Neural progenitor cell (in vitro differentiated cells): Measurements from ENCODE around the gene ATG10. TPM values are rescaled to one million over a fixed set of nuclear protein-coding genes. Genes with fewer than 3 reads are reported as not detected.

ENCODE experiments used
- DNase-seq: peaks from one replicate; pipeline ENCODE4 v3.0.0-alpha.2; 2016; ENCODE audit warnings: low spot score
- H2AFZ ChIP-seq: fragments of 200-600 bp; sonication (generic); replicated peaks from 2 replicates; pipeline ENCODE4 v1.6.1; 2016; ENCODE audit warnings: antibody characterized with exemption
- H3F3A ChIP-seq: fragments of 200-600 bp; sonication (generic); 2 replicates; pipeline ENCODE4 v1.6.1; 2016; ENCODE audit warnings: antibody characterized with exemption, low read depth
- H3K27ac ChIP-seq: fragments of 200-600 bp; sonication (generic); 2 replicates; pipeline ENCODE4 v1.5.1; 2016; ENCODE audit warnings: mild to moderate bottlenecking
- H3K27me3 ChIP-seq: fragments of 200-600 bp; sonication (generic); 2 replicates; pipeline ENCODE4 v1.6.1; 2016; ENCODE audit warnings: mild to moderate bottlenecking, moderate library complexity
- H3K36me3 ChIP-seq: fragments of 200-600 bp; sonication (generic); 2 replicates; pipeline ENCODE4 v1.5.1; 2016
- H3K4me1 ChIP-seq: fragments of 200-600 bp; sonication (generic); 2 replicates; pipeline ENCODE4 v1.6.1; 2016; ENCODE audit warnings: mixed run types
- H3K4me2 ChIP-seq: fragments of 200-600 bp; sonication (generic); 2 replicates; pipeline ENCODE4 v1.6.1; 2016
- H3K4me3 ChIP-seq: fragments of 200-600 bp; sonication (generic); 2 replicates; pipeline ENCODE4 v1.5.1; 2016
- H3K79me2 ChIP-seq: fragments of 200-600 bp; sonication (generic); 2 replicates; pipeline ENCODE4 v1.6.1; 2016; ENCODE audit warnings: low read depth
- H3K9ac ChIP-seq: fragments of 200-600 bp; sonication (generic); 2 replicates; pipeline ENCODE4 v1.6.1; 2016
- H3K9me3 ChIP-seq: fragments of 200-600 bp; sonication (generic); 2 replicates; pipeline ENCODE4 v1.5.1; 2016; ENCODE audit warnings: low read depth
- H4K20me1 ChIP-seq: fragments of 200-600 bp; sonication (generic); 2 replicates; pipeline ENCODE4 v1.6.1; 2016; ENCODE audit warnings: low read depth
- H3K27ac Mint-ChIP-seq: 3 replicates; pipeline ENCODE4 v1.8.0; 2021; ENCODE audit warnings: mixed read lengths
- H3K27me3 Mint-ChIP-seq: 2 replicates; pipeline ENCODE4 v1.8.0; 2022; ENCODE audit warnings: low read depth, mild to moderate bottlenecking, inconsistent platforms, moderate library complexity, mixed read lengths; ENCODE audit not compliant: insufficient read depth
- H3K36me3 Mint-ChIP-seq: 3 replicates; pipeline ENCODE4 v1.8.0; 2021; ENCODE audit warnings: mixed read lengths
- H3K4me1 Mint-ChIP-seq: 3 replicates; pipeline ENCODE4 v1.8.0; 2021; ENCODE audit warnings: mixed read lengths
- H3K4me3 Mint-ChIP-seq: 3 replicates; pipeline ENCODE4 v1.8.0; 2021; ENCODE audit warnings: mild to moderate bottlenecking, moderate library complexity, mixed read lengths
- H3K9me3 Mint-ChIP-seq: 3 replicates; pipeline ENCODE4 v1.8.0; 2020; ENCODE audit warnings: mixed read lengths
- EZH2 ChIP-seq: fragments of 200-600 bp; sonication (generic); IDR thresholded peaks from 2 replicates; pipeline ENCODE4 v1.6.1; 2017; ENCODE audit warnings: antibody characterized with exemption, mild to moderate bottlenecking, moderate library complexity
- EZH2phosphoT487 ChIP-seq: fragments of 200-600 bp; sonication (generic); IDR thresholded peaks from 2 replicates; pipeline ENCODE4 v1.6.1; 2017; ENCODE audit warnings: antibody characterized with exemption
- total RNA-seq: library from RNA; depleted of rRNA; stranded (reverse); fragments of >200 nt; gene quantifications from 2 replicates; pipeline ENCODE4 v1.2.3, GENCODE V29; 2015; ENCODE audit warnings: low replicate concordance
- TF ChIP-seq, protein P1 (sequence below): fragments of 200-600 bp; sonication (generic); IDR thresholded peaks from 2 replicates; pipeline ENCODE4 v1.5.1; 2017; ENCODE audit warnings: antibody characterized with exemption, mild to moderate bottlenecking

The ATG10 gene
- total RNA-seq, 1 donor from 2014 or later = 13.4 TPM

DNA sequence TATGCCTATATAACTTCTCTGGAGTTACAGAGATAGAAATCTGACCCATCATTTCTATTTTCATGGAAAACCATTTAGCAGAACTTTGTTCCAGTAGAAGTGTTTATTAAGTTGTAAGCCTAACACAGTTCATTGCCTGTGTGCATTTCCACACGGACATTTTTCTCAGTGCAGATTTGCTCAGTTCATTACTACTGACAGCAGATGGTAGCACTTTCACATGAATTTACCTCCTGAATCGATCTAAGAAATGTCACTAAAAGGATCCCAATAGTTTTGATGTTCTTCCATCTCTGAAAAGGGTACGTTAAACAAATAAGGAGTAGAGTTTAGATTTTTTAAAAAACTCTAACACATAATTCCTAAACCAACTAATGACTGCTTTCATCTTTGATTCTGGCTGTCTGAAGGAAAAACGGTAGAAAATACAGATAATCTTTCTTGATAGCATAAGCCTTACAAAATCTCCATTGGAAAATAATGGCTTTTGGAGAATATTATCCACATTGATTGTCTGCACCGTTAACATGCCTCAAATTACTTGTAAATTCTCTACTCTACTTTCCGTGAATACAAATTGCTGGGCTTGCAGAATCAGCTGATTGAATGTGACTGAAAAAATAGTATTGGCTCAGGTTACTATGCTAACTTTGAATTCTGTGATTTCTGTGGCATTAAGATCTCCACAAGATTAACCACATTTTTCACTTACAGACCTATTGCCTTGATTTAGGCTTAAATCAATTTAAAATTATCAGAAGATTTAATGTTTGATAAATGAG is 273.2 kb downstream of the ATG10 start:
- Mint-ChIP-seq H3K4me3 (no peak overlapping the region), H3K4me1 (no peaks in the 10 kb centered on the region), H3K27ac (no peak overlapping the region), H3K36me3 (peaks cover 8% of the 10 kb centered on the region), H3K9me3 (peaks cover 18% of the 10 kb centered on the region), H3K27me3 (no peaks in the 10 kb centered on the region)
- no peaks in the 10 kb centered on the region for H3F3A ChIP-seq
- no peaks in the 10 kb centered on the region for H3K27me3 ChIP-seq
- H3K4me3 ChIP-seq = no peak overlapping the region
- DNase-seq = no peak
- H3K9me3 ChIP-seq = peaks cover 6% of the 10 kb centered on the region
- H3K9ac ChIP-seq = no peak overlapping the region
- H3K27ac ChIP-seq = no peak overlapping the region
- no peaks in the 10 kb centered on the region for H3K36me3 ChIP-seq
- H3K4me2 ChIP-seq = no peak overlapping the region
- H3K4me1 ChIP-seq = no peaks in the 10 kb centered on the region
- TF ChIP-seq, protein P1, sequence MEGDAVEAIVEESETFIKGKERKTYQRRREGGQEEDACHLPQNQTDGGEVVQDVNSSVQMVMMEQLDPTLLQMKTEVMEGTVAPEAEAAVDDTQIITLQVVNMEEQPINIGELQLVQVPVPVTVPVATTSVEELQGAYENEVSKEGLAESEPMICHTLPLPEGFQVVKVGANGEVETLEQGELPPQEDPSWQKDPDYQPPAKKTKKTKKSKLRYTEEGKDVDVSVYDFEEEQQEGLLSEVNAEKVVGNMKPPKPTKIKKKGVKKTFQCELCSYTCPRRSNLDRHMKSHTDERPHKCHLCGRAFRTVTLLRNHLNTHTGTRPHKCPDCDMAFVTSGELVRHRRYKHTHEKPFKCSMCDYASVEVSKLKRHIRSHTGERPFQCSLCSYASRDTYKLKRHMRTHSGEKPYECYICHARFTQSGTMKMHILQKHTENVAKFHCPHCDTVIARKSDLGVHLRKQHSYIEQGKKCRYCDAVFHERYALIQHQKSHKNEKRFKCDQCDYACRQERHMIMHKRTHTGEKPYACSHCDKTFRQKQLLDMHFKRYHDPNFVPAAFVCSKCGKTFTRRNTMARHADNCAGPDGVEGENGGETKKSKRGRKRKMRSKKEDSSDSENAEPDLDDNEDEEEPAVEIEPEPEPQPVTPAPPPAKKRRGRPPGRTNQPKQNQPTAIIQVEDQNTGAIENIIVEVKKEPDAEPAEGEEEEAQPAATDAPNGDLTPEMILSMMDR = peak; percentile 24
- TF ChIP-seq EZH2 (no peak), EZH2phosphoT487 (no peak)
- no peak overlapping the region for H2AFZ ChIP-seq
- no peaks in the 10 kb centered on the region for H3K79me2 ChIP-seq
- H4K20me1 ChIP-seq = no peaks in the 10 kb centered on the region

DNA sequence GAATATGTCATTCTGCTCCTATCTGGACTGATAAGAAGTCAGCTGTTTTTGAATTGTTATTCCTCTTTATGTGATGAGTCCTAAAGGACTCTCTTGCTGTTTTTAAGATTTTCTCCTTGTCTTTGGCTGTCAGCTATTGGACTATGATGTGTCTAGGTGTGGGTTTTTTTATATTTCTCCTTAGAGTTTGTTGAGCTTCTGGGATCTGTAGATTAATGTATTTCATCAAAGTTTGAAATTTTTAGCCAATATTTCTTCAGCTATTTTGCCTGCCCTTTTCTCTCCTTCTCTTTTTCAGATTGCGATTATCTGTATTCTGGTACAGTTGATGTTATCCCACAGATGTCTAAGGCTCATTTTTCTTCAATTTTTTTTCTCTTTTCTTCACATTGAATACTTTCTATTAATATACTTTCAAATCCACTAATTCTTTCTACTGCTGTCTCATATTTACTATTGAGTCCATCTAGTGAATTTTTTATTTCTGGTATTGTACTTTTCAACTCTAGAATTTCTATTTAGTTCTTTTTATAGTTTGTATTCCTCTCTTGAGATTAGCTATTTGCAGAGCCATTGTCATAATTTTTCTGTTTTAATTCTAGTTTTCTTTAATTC is 275.2 kb downstream of the ATG10 start:
- no peaks in the 10 kb centered on the region for H3K27me3 Mint-ChIP-seq
- no peaks in the 10 kb centered on the region for H3K79me2 ChIP-seq

DNA sequence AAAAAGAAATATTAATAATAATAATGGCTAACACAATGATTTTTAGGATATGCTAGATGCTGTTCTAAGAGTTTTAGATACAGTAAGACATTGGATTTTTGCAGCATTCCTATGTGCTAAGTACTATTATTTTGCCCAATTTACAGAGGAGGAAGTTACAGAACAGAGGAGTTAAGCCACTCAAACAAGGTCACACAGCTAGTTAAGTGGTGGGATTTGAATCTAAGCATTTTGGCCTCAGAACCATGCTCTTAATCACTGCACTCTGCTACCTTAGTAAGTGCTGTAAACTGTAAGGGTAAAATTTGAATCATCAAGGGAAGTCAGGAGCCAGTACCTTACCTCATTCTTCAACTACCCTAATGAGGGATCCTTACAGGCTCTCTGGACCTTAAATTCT is 280.9 kb downstream of the ATG10 start:
- Histone ChIP-seq H3K79me2 (no peaks in the 10 kb centered on the region), H3K4me2 (no peak overlapping the region), H3K9ac (no peak overlapping the region), H3K36me3 (no peaks in the 10 kb centered on the region), H3F3A (peaks cover 3% of the 10 kb centered on the region), H4K20me1 (no peaks in the 10 kb centered on the region), H3K27ac (no peak overlapping the region), H3K9me3 (no peaks in the 10 kb centered on the region), H3K4me3 (no peak overlapping the region), H3K27me3 (no peaks in the 10 kb centered on the region), H2AFZ (no peak overlapping the region), H3K4me1 (peaks cover 3% of the 10 kb centered on the region)
- no peak overlapping the region for H3K4me3 Mint-ChIP-seq
- DNase-seq = no peak
- peaks cover 2% of the 10 kb centered on the region for H3K27me3 Mint-ChIP-seq
- peaks cover 4% of the 10 kb centered on the region for H3K36me3 Mint-ChIP-seq
- no peaks in the 10 kb centered on the region for H3K4me1 Mint-ChIP-seq
- H3K9me3 Mint-ChIP-seq = peaks cover 6% of the 10 kb centered on the region
- H3K27ac Mint-ChIP-seq = no peak overlapping the region
- TF ChIP-seq, protein P1 = no peak
- TF ChIP-seq EZH2phosphoT487 = no peak
- no peak for TF ChIP-seq EZH2

More for the DNA sequence above, 275.2 kb downstream of the ATG10 start:
- Histone ChIP-seq H3K27ac (no peak overlapping the region), H3K4me1 (no peaks in the 10 kb centered on the region), H3F3A (no peaks in the 10 kb centered on the region), H3K27me3 (no peaks in the 10 kb centered on the region), H3K9me3 (peaks cover 6% of the 10 kb centered on the region), H4K20me1 (no peaks in the 10 kb centered on the region), H2AFZ (no peak overlapping the region), H3K4me2 (no peak overlapping the region), H3K9ac (no peak overlapping the region), H3K36me3 (no peaks in the 10 kb centered on the region), H3K4me3 (no peak overlapping the region)
- Mint-ChIP-seq H3K36me3 (peaks cover 8% of the 10 kb centered on the region), H3K27ac (no peak overlapping the region), H3K4me1 (no peaks in the 10 kb centered on the region), H3K9me3 (peaks cover 18% of the 10 kb centered on the region), H3K4me3 (no peak overlapping the region)
- TF ChIP-seq EZH2 (no peak), EZH2phosphoT487 (no peak)
- TF ChIP-seq, protein P1 = no peak
- DNase-seq = no peak
